Spleen (tissue), 11 donors: ENCODE data around the gene MBOAT2. TPM values are rescaled to one million over a fixed set of nuclear protein-coding genes. Genes with fewer than 3 reads are reported as not detected.

Source experiments
- DNase-seq: peaks from one replicate; pipeline ENCODE4 v3.0.0-alpha.2; 2020
- H3K27ac ChIP-seq, 8 donors: fragments of 200-600 bp; sonication (generic) in 7 of 8; 1 replicate in 4 of 8; 2 replicates in 4 of 8; pipeline versions ENCODE4 v1.5.0 to v1.8.0; 2016 to 2021; ENCODE audit warnings: inconsistent platforms in 4 of 8, mild to moderate bottlenecking in 4 of 8, moderate library complexity in 1 of 8
- H3K27me3 ChIP-seq, 7 donors: fragments of 200-600 bp; sonication (generic) in 6 of 7; replicated peaks in 1 of 7; 1 replicate in 4 of 7; 2 replicates in 3 of 7; pipeline versions ENCODE4 v1.5.0 to v1.8.0; 2016 to 2021; ENCODE audit warnings: inconsistent platforms in 3 of 7, mild to moderate bottlenecking in 1 of 7
- H3K36me3 ChIP-seq, 6 donors: fragments of 200-600 bp; sonication (generic) in 5 of 6; 1 replicate in 4 of 6; 2 replicates in 2 of 6; pipeline versions ENCODE4 v1.5.0 to v1.8.0; 2016 to 2021; ENCODE audit warnings: inconsistent platforms in 2 of 6
- H3K4me1 ChIP-seq, 6 donors: fragments of 200-600 bp; sonication (generic) in 5 of 6; 1 replicate in 3 of 6; 2 replicates in 3 of 6; pipeline versions ENCODE4 v1.5.0 to v1.8.0; 2016 to 2021; ENCODE audit warnings: inconsistent platforms in 3 of 6
- H3K4me3 ChIP-seq, 8 donors: fragments of 200-600 bp; sonication (generic) in 7 of 8; 1 replicate in 4 of 8; 2 replicates in 4 of 8; pipeline versions ENCODE4 v1.5.0 to v1.8.0; 2016 to 2021; ENCODE audit warnings: inconsistent platforms in 4 of 8, mild to moderate bottlenecking in 4 of 8, moderate library complexity in 2 of 8
- H3K9me3 ChIP-seq, 8 donors: fragments of 200-600 bp; sonication (generic) in 7 of 8; 1 replicate in 4 of 8; 2 replicates in 4 of 8; pipeline versions ENCODE4 v1.5.0 to v1.8.0; 2016 to 2021; ENCODE audit warnings: inconsistent platforms in 4 of 8
- POLR2A ChIP-seq, 3 donors: fragments of 450-650 bp; IDR thresholded peaks; one replicate each; pipeline ENCODE4 v1.5.1; 2017; ENCODE audit warnings: antibody characterized with exemption in 3 of 3, mild to moderate bottlenecking in 1 of 3
- POLR2AphosphoS5 ChIP-seq, 3 donors: sonication (generic); formaldehyde crosslinking; IDR thresholded peaks; one replicate each; pipeline ENCODE4 v1.5.1; 2017; ENCODE audit warnings: antibody characterized with exemption in 3 of 3
- WGBS, 5 donors: extraction: QIAGEN DNeasy Blood & Tissue Kit in 3 of 5; methylation state at CpG; one replicate each; pipeline versions ENCODE4 v1.1.5 to v1.1.7; 2013 to 2018; 5-methylcytosine and 5-hydroxymethylcytosine counted together
- intact Hi-C: fragments of 100-400 bp; cut with DNase I; formaldehyde crosslinking; loops from one replicate; pipeline ENCODE4 v1.15.0; 2023; ENCODE audit warnings: low total_unique reads
- polyA plus RNA-seq, 3 donors: library from polyadenylated mRNA; stranded (reverse); fragments of 200-250 nt; gene quantifications; one replicate each; pipeline ENCODE4 v1.2.1, GENCODE V29; 2013
- total RNA-seq, 7 donors: library from RNA; depleted of rRNA in 3 of 7; stranded (reverse); fragments of >200 nt in 3 of 7; fragmentation: NEBNext Ultra II Directional in 4 of 7; extraction: Animal tissue kit (Norgen Biotek cat#: 25700) in 4 of 7; gene quantifications; one replicate each; pipeline versions ENCODE4 v1.1.0 to v1.2.1, GENCODE V29; 2016 to 2021
- TF ChIP-seq, protein P1 (sequence below), 11 experiments: fragments of 200-600 bp in 7 of 11; fragments of 450-650 bp in 4 of 11; sonication (generic) in 4 of 11; IDR thresholded peaks in 8 of 11; conservative IDR thresholded peaks in 3 of 11; 1 replicate in 7 of 11; 2 replicates in 4 of 11; pipeline versions ENCODE4 v1.4.0 to v1.8.0; 2016 to 2021; ENCODE audit warnings: antibody characterized with exemption in 11 of 11, inconsistent platforms in 4 of 11, mild to moderate bottlenecking in 1 of 11
- donor health status: healthy with polysubstance abuse.
- donor health status: DM: no; HTN: no; CAD: no; lungs with moderate emphysema.
- donor health status: DM: no; HTN: no; CAD: no.
- donor health status: Bipolar disorder and iron deficiency.
- donor health status: healthy.
- donor health status: DM: no; HTN: no; CAD: no.
- donor health status: DM: yes; HTN: yes; CAD: no.

The MBOAT2 gene
- total and polyA plus RNA-seq, 10 donors = 1.9 to 44.1 (median 18.3) TPM

DNA sequence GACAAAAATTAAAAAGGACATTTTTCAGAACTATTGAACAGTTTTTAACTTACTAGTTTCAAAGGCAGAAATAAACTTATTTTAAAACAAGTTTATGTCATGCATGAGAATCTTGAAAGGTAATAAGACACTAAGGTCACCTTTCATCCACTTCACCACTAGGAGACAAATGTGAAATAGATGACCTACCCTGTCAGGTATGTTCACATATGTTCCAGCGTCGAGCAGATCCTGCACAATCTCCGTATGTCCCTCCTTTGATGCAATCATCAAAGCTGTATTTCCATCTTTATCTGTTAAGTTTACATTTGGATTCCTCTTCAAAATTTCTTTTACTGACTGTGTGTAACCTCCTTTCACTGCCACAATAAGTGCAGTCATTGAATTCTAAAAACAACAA is 200.7 kb downstream of the MBOAT2 start:
- no peak overlapping the region for H3K4me3 ChIP-seq
- no peaks in the 10 kb centered on the region for H3K27me3 ChIP-seq
- intact Hi-C loops = no loop called here
- H3K27ac ChIP-seq = no peak overlapping the region
- H3K9me3 ChIP-seq = no peaks in the 10 kb centered on the region
- H3K4me1 ChIP-seq = no peaks in the 10 kb centered on the region
- H3K36me3 ChIP-seq = peaks cover 3 to 100% (median 66%) of the 10 kb centered on the region in 6 donors
- TF ChIP-seq POLR2A (IDR thresholded peaks at IDR 0.05) (no peak), POLR2AphosphoS5 (IDR thresholded peaks at IDR 0.05) (no peak)
- TF ChIP-seq, protein P1, sequence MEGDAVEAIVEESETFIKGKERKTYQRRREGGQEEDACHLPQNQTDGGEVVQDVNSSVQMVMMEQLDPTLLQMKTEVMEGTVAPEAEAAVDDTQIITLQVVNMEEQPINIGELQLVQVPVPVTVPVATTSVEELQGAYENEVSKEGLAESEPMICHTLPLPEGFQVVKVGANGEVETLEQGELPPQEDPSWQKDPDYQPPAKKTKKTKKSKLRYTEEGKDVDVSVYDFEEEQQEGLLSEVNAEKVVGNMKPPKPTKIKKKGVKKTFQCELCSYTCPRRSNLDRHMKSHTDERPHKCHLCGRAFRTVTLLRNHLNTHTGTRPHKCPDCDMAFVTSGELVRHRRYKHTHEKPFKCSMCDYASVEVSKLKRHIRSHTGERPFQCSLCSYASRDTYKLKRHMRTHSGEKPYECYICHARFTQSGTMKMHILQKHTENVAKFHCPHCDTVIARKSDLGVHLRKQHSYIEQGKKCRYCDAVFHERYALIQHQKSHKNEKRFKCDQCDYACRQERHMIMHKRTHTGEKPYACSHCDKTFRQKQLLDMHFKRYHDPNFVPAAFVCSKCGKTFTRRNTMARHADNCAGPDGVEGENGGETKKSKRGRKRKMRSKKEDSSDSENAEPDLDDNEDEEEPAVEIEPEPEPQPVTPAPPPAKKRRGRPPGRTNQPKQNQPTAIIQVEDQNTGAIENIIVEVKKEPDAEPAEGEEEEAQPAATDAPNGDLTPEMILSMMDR (IDR thresholded peaks at IDR 0.05 in 8 of 11, conservative IDR thresholded peaks at IDR 0.05 in 3 of 11) = no peak
- 93 to 97% (median 94%) methylated on average over 3 of the region's 3 CpGs for WGBS, 5 donors
- no peak for DNase-seq

Other genes with a start within 250 kb of the MBOAT2 start
- 10 to 100 TPM; 48.3 to 84.1 (median 66.0) TPM for gene KIDINS220, start 166.1 kb downstream of the MBOAT2 start, total RNA-seq
- gene KIDINS220, start 166.1 kb downstream of the MBOAT2 start, polyA plus RNA-seq = 1 to 10 TPM; 6.0 to 7.4 (median 6.8) TPM
- gene ASAP2, start 203.1 kb upstream of the MBOAT2 start, total RNA-seq = 1 to 10 TPM; 1.4 to 3.0 (median 2.7) TPM
- gene ASAP2, start 203.1 kb upstream of the MBOAT2 start, polyA plus RNA-seq = 1 to 10 TPM in 2 of 3 donors, under 1 TPM in 1; 0.93 to 1.6 (median 1.3) TPM